ENCODE results near the gene BIRC6.

DNA sequence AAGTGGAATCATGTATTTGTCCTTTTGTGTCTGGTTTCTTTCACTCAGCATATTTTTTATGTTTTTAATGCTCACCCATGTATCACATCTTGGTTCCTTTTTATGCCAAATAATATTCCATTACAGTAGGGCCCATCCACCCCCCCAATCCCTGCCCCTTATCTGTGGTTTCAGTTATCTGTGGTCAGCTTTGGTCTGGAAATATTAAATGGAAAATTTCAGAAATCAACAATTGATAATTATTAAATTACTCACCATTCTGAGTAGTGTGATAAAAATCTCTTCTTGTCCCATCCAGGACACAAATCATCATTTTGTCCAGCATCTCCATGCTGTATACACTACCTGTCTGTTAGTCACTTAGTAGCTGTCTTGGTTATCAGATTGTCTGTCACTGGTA is 66.7 kb downstream of the BIRC6 start:
- TF ChIP-seq POLR2AphosphoS5 (IDR thresholded peaks at IDR 0.05; ENCODE audit: low read depth, low read length): no peak
- no peak for TF ChIP-seq TAF1 (IDR thresholded peaks at IDR 0.05; ENCODE audit: borderline replicate concordance, insufficient read depth, low read length)
